ENCODE measurements around the gene TRAF7.

The TRAF7 gene

GRCh38 chr16:2196162-2196980 lies 40.8 kb downstream of the TRAF7 start, which contains the start of gene CASKIN1:
Gene CASKIN1, minus strand, starts transcription at chr16:2196605. Its CDS starts 173 bp downstream, at chr16:2196432.
- Histone ChIP-seq H3K9me3 (ENCODE audit: insufficient read depth, low read length, severe bottlenecking) (no peaks in the 10 kb centered on the region), H3K27me3 (ENCODE audit: insufficient read depth, low read length, poor library complexity) (peaks cover 49% of the 10 kb centered on the region), H3K4me2 (ENCODE audit: insufficient read depth, low read length) (peak within 1 kb of the TSS; percentile 69), H2AFZ (ENCODE audit: low read depth, low read length) (no peak within 1 kb of the TSS), H3K9ac (ENCODE audit: low read depth, low read length) (peak within 1 kb of the TSS; percentile 45; the same call in 1 of the 2 replicates), H3K36me3 (ENCODE audit: insufficient read depth, low read length) (no peaks in the 10 kb centered on the region), H3K4me3 (ENCODE audit: low read depth in 1 of 2, low read length in 2 of 2) (peak within 1 kb of the TSS in 1 of 2 experiments; percentile 51; a peak in 2 of 4 replicates), H3K79me2 (ENCODE audit: insufficient read depth, low read length) (no peaks in the 10 kb centered on the region), H3K4me1 (ENCODE audit: insufficient read depth, low read length) (peaks cover 12% of the 10 kb centered on the region), H3K27ac (ENCODE audit: low read length) (no peak within 1 kb of the TSS), H4K20me1 (ENCODE audit: insufficient read depth, low read length) (peaks cover 16% of the 10 kb centered on the region)
- TF ChIP-seq CTCF (IDR thresholded peaks at IDR 0.05; ENCODE audit: borderline replicate concordance, extremely low read depth, low read length, poor library complexity, severe bottlenecking) (no peak), EZH2 (IDR thresholded peaks at IDR 0.05; ENCODE audit: borderline replicate concordance, low read depth, low read length, severe bottlenecking) (no peak)
- ATAC-seq (ENCODE audit: insufficient read depth, low read depth) = peak; percentile 66
- no peak for DNase-seq

- H2AFZ ChIP-seq (ENCODE audit: low read depth, low read length) = no peak overlapping the region
- no peak overlapping the region for H3K4me2 ChIP-seq (ENCODE audit: insufficient read depth, low read length)
- DNase-seq = no peak
- no peak for TF ChIP-seq CTCF (IDR thresholded peaks at IDR 0.05; ENCODE audit: borderline replicate concordance, extremely low read depth, low read length, poor library complexity, severe bottlenecking)
- no peak for TF ChIP-seq EZH2 (IDR thresholded peaks at IDR 0.05; ENCODE audit: borderline replicate concordance, low read depth, low read length, severe bottlenecking)
- H3K9me3 ChIP-seq (ENCODE audit: insufficient read depth, low read length, severe bottlenecking) = no peaks in the 10 kb centered on the region
- peaks cover 12% of the 10 kb centered on the region for H3K4me1 ChIP-seq (ENCODE audit: insufficient read depth, low read length)
- H3K4me3 ChIP-seq (ENCODE audit: low read depth in 1 of 2, low read length in 2 of 2) = no peak overlapping the region
- no peak for ATAC-seq (ENCODE audit: insufficient read depth, low read depth)
- H3K36me3 ChIP-seq (ENCODE audit: insufficient read depth, low read length) = no peaks in the 10 kb centered on the region
- peaks cover 49% of the 10 kb centered on the region for H3K27me3 ChIP-seq (ENCODE audit: insufficient read depth, low read length, poor library complexity)
- no peaks in the 10 kb centered on the region for H3K79me2 ChIP-seq (ENCODE audit: insufficient read depth, low read length)
- peaks cover 16% of the 10 kb centered on the region for H4K20me1 ChIP-seq (ENCODE audit: insufficient read depth, low read length)
- H3K9ac ChIP-seq (ENCODE audit: low read depth, low read length) = no peak overlapping the region
- H3K27ac ChIP-seq (ENCODE audit: low read length) = no peak overlapping the region
Observed at GRCh38 chr16:2196981-2197511, 41.5 kb downstream of the TRAF7 start.

- TF ChIP-seq CTCF (IDR thresholded peaks at IDR 0.05; ENCODE audit: borderline replicate concordance, extremely low read depth, low read length, poor library complexity, severe bottlenecking) (no peak), EZH2 (IDR thresholded peaks at IDR 0.05; ENCODE audit: borderline replicate concordance, low read depth, low read length, severe bottlenecking) (no peak)
- H3K79me2 ChIP-seq (ENCODE audit: insufficient read depth, low read length) = no peaks in the 10 kb centered on the region
- H3K36me3 ChIP-seq (ENCODE audit: insufficient read depth, low read length) = no peaks in the 10 kb centered on the region
- H3K27ac ChIP-seq (ENCODE audit: low read length) = no peak overlapping the region
- H3K4me1 ChIP-seq (ENCODE audit: insufficient read depth, low read length) = peaks cover 12% of the 10 kb centered on the region
- H3K27me3 ChIP-seq (ENCODE audit: insufficient read depth, low read length, poor library complexity) = peaks cover 49% of the 10 kb centered on the region
- no peak for ATAC-seq (ENCODE audit: insufficient read depth, low read depth)
- no peak for DNase-seq
- no peaks in the 10 kb centered on the region for H3K9me3 ChIP-seq (ENCODE audit: insufficient read depth, low read length, severe bottlenecking)
- H3K4me3 ChIP-seq (ENCODE audit: low read depth in 1 of 2, low read length in 2 of 2) = no peak overlapping the region
- no peak overlapping the region for H3K9ac ChIP-seq (ENCODE audit: low read depth, low read length)
- peaks cover 16% of the 10 kb centered on the region for H4K20me1 ChIP-seq (ENCODE audit: insufficient read depth, low read length)
- H2AFZ ChIP-seq (ENCODE audit: low read depth, low read length) = no peak overlapping the region
- H3K4me2 ChIP-seq (ENCODE audit: insufficient read depth, low read length) = no peak overlapping the region
Observed at GRCh38 chr16:2197765-2198164, 42.2 kb downstream of the TRAF7 start.

Data from DND-41 (cell line).